Measurements from ENCODE around the gene C10orf90. TPM values are rescaled to one million over a fixed set of nuclear protein-coding genes. Genes with fewer than 3 reads are reported as not detected.

C10orf90 gene
- total RNA-seq, 1 donor from 2014 or later = not detected

GRCh38 chr10:126549344-126549743 is 121.1 kb downstream of the C10orf90 start:
- DNase-seq (ENCODE audit: low read depth in 2 of 2) = no peak

GRCh38 chr10:126544565-126544964 is 125.9 kb downstream of the C10orf90 start:
- DNase-seq (ENCODE audit: low read depth in 2 of 2) = no peak

GRCh38 chr10:126538439-126539135 is 131.9 kb downstream of the C10orf90 start:
- no peak for DNase-seq (ENCODE audit: low read depth in 2 of 2)

GRCh38 chr10:126536656-126537055 is 133.8 kb downstream of the C10orf90 start:
- DNase-seq (ENCODE audit: low read depth in 2 of 2) = no peak

- no peak for DNase-seq (ENCODE audit: low read depth in 2 of 2)
Observed at GRCh38 chr10:126536148-126536547, 134.3 kb downstream of the C10orf90 start.

GRCh38 chr10:126533644-126534043 is 136.8 kb downstream of the C10orf90 start:
- no peak for DNase-seq (ENCODE audit: low read depth in 2 of 2)

GRCh38 chr10:126528315-126528835 is 142.1 kb downstream of the C10orf90 start:
- no peak for DNase-seq (ENCODE audit: low read depth in 2 of 2)

- no peak for DNase-seq (ENCODE audit: low read depth in 2 of 2)
Observed at GRCh38 chr10:126527645-126528314, 142.7 kb downstream of the C10orf90 start.

GRCh38 chr10:126525326-126525725 is 145.2 kb downstream of the C10orf90 start:
- no peak for DNase-seq (ENCODE audit: low read depth in 2 of 2)

- no peak for DNase-seq (ENCODE audit: low read depth in 2 of 2)
Observed at GRCh38 chr10:126524526-126524925, 146.0 kb downstream of the C10orf90 start.

GRCh38 chr10:126523071-126523470 is 147.4 kb downstream of the C10orf90 start:
- DNase-seq (ENCODE audit: low read depth in 2 of 2) = no peak

- DNase-seq (ENCODE audit: low read depth in 2 of 2) = no peak
Observed at GRCh38 chr10:126521399-126521798, 149.1 kb downstream of the C10orf90 start.

GRCh38 chr10:126520751-126521317 is 149.7 kb downstream of the C10orf90 start:
- DNase-seq (ENCODE audit: low read depth in 2 of 2) = no peak

- DNase-seq (ENCODE audit: low read depth in 2 of 2) = no peak
Observed at GRCh38 chr10:126519992-126520391, 150.5 kb downstream of the C10orf90 start.

- DNase-seq (ENCODE audit: low read depth in 2 of 2) = no peak
Observed at GRCh38 chr10:126519185-126519584, 151.3 kb downstream of the C10orf90 start.

GRCh38 chr10:126518218-126519080 is 152.0 kb downstream of the C10orf90 start:
- no peak for DNase-seq (ENCODE audit: low read depth in 2 of 2)

- no peak for DNase-seq (ENCODE audit: low read depth in 2 of 2)
Observed at GRCh38 chr10:126516515-126516914, 154.0 kb downstream of the C10orf90 start.

GRCh38 chr10:126511917-126512479 is 158.5 kb downstream of the C10orf90 start:
- no peak for DNase-seq (ENCODE audit: low read depth in 2 of 2)

GRCh38 chr10:126509182-126509581 is 161.3 kb downstream of the C10orf90 start:
- no peak for DNase-seq (ENCODE audit: low read depth in 2 of 2)

- no peak for DNase-seq (ENCODE audit: low read depth in 2 of 2)
Observed at GRCh38 chr10:126508535-126509040, 161.9 kb downstream of the C10orf90 start.

GRCh38 chr10:126504761-126505112 is 165.8 kb downstream of the C10orf90 start:
- no peak for DNase-seq (ENCODE audit: low read depth in 2 of 2)

All from lung microvascular endothelial cell (primary cell).